Testis (tissue), 2 donors: ENCODE results near the gene EPM2A.

Source experiments
- POLR2A ChIP-seq: fragments of 450-650 bp; IDR thresholded peaks from one replicate; pipeline ENCODE4 v1.6.1; 2017; ENCODE audit warnings: antibody characterized with exemption, mild to moderate bottlenecking, moderate library complexity
- TF ChIP-seq, protein P1 (sequence below), 3 experiments: fragments of 450-650 bp in 2 of 3; fragments of 200-600 bp in 1 of 3; sonication (generic) in 1 of 3; IDR thresholded peaks; one replicate each; pipeline ENCODE4 v1.5.1; 2016 to 2019; ENCODE audit warnings: antibody characterized with exemption in 3 of 3, mild to moderate bottlenecking in 2 of 3, moderate library complexity in 1 of 3

DNA sequence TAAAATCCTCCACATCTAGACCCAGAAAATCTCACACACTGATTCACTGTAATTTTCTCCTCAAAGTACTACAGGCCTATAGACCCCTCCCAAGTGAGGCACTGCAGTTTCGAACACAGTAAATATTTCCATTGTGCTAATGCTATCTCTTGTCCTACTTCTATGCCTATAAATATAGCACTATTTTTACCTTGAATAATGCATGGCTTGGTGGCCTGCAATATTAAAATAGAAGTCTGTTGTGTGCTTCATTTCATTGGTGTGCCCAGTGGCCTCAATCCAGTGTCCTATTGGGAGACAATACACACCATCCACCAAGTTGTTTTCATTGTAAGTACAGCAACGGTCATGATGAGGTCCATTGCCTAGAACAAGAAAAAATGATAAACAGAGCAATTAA, 49.4 kb downstream of the EPM2A start:
- TF ChIP-seq, protein P1, sequence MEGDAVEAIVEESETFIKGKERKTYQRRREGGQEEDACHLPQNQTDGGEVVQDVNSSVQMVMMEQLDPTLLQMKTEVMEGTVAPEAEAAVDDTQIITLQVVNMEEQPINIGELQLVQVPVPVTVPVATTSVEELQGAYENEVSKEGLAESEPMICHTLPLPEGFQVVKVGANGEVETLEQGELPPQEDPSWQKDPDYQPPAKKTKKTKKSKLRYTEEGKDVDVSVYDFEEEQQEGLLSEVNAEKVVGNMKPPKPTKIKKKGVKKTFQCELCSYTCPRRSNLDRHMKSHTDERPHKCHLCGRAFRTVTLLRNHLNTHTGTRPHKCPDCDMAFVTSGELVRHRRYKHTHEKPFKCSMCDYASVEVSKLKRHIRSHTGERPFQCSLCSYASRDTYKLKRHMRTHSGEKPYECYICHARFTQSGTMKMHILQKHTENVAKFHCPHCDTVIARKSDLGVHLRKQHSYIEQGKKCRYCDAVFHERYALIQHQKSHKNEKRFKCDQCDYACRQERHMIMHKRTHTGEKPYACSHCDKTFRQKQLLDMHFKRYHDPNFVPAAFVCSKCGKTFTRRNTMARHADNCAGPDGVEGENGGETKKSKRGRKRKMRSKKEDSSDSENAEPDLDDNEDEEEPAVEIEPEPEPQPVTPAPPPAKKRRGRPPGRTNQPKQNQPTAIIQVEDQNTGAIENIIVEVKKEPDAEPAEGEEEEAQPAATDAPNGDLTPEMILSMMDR (IDR thresholded peaks at IDR 0.05) = no peak
- TF ChIP-seq POLR2A = no peak
